Fibroblast of mammary gland (primary cell): ENCODE results near the gene SUGCT.

Experiments used
- DNase-seq: peaks from one replicate; pipeline ENCODE4 v3.0.0-alpha.2; 2010; ENCODE audit warnings: low read depth
- H3K4me3 ChIP-seq: 2 replicates; pipeline ENCODE4 v1.5.1; 2011; ENCODE audit warnings: low read depth, mild to moderate bottlenecking, low read length, moderate library complexity; ENCODE audit not compliant: control insufficient read depth
- CTCF ChIP-seq: conservative IDR thresholded peaks from 2 replicates; pipeline ENCODE4 v1.5.1; 2011; ENCODE audit warnings: low read depth, low read length, inconsistent platforms; ENCODE audit not compliant: control insufficient read depth, insufficient read depth

Gene SUGCT

DNA sequence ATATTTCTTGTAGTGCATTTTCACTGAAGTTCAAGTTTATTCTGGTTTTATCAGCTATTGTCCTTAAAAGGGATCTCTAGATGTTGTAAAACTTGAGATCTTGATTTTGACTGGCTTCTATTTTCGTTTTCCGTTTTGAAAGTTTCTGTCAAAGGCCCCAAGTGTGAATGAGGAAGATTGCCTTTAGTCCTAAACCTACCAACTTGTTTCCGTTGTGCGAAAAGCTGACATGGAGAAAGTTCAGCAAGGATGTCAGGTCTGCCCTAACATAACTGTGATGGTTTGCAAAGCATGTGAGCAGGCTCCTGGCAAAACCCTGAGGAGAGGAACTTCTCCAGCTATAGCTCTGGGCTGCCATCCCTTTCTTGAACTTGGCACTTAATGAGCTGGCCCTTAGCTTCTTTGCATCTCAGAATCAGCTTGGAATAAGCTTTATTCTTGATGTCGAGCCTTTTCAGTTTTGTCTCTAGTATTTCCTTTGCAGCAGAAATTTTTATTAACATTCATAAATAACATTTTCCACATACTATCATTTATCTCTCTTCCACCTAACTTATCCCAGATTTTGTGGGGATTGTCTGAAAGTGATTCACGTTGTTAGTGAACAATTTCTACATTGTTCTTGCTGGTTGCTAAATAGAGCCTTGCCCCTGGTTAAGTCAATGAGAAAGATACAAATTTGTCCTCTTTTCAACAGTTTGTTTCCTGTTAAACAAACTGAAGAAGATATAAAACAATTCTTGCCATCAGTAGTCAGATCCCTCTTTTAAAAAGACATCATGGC, 559.4 kb downstream of the SUGCT start:
- no peak for TF ChIP-seq CTCF
- H3K4me3 ChIP-seq = no peak overlapping the region
- DNase-seq = no peak

DNA sequence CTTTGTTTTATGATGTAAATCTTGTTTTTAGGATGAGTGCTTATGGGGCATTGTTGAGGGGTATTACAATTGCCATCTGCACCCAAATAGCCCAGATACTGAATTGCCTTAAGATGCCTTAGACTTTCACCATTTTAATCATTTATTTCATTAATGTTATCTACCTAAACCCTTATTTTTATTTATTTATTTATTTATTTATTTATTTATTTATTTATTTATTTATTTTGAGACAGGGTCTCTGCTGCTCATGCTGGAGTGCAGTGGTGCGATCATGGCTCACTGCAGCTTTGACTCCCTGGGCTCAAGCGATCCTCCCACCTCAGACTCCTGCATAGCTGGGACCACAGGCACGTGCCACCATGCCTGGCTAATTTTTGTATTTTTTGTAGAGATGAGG, 560.2 kb downstream of the SUGCT start:
- TF ChIP-seq CTCF = no peak
- DNase-seq = no peak
- no peak overlapping the region for H3K4me3 ChIP-seq

DNA sequence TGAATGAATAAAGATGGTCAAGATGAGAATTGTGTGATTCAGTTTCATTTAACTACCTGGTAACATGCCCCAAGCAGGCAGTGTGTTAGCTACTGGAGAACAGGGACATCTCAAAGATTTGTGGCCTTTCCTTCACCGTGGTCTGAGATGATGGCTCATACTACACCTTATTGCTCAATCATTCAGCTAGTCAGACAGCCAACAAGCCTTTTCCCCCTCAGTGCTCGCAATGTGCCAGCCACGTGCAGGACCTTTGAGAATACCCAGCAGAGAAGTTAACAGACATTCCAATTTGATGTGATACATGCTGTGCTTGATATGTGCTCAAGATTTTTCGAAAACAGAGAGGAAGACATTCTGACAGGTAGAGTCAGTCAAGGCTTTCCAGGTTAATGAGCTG, 562.8 kb downstream of the SUGCT start:
- TF ChIP-seq CTCF = no peak
- no peak overlapping the region for H3K4me3 ChIP-seq
- DNase-seq = peak; percentile 55

DNA sequence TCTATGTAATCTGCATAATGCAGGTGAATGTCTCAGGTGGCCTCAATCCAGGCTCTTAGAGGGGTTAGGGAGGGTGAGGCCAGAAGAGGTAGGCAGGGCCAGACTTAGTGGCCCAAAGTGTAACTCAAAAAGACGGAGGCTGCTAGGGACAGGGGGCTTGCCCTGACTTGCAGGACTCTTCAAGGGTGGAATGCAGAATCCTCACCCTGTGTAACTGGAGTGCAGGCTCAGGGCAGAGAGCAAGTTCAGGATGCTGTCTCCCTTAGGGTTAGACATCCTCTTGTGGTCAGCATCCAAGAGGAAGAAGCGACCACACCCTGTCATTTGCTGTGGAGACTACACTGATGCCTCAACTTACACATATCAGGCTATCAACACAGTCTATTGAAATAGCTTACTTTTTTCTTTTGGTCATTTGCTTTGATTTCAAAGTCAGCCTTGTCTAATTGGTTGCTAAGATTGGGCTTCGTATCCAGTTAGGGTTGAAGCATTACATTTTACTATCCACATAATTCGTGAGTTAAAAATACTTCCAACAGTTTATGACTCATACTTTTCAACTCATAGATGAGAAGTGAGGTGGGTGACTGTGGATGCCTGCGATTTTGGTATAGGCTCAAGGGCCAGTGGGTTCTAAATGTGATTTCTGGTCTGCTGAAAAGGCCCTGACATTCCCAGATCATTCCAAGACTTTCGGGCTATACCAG, 563.6 kb downstream of the SUGCT start:
- no peak overlapping the region for H3K4me3 ChIP-seq
- no peak for DNase-seq
- TF ChIP-seq CTCF = no peak

GRCh38 chr7:40698921-40699260, 564.1 kb downstream of the SUGCT start:
- H3K4me3 ChIP-seq = no peak overlapping the region
- TF ChIP-seq CTCF = no peak
- DNase-seq = no peak

DNA sequence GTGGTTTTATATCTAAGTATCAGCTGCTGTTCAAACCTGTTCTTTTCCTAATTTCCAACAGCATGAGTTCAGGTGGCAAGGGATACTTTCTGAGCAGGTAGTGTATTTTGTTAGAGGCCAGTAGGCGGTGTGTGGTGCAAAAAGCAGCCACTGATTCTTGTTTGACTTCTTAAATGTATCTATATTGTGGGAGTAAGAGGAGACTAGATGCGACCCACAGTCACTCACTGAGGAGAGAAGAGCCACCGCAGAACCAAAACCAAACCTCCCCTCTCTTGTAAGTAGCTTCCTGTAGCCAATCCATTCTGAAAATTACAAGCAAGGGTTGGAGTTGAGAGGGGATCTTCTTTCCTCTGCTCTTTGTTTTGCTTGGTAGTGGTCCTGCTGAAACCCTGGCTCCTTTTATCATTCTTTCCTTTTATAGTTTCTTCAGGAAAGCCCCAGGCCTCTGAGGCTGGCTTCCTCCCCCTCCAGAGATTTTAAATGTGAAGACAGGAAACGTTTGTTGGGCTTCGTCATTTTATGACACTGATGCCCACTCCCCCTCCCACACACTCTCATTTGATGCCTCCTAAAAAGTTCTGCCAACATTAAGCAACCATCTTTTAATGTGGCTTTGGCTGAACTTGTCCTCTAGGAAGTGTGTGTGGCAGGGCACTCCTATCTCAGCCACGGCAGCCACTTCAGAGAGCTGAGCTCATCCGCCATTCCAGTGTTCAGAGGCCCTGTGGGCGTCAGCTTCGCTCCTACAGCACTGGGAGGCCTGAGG, 566.0 kb downstream of the SUGCT start:
- peak; percentile 36 for DNase-seq
- TF ChIP-seq CTCF = peak; percentile 1
- H3K4me3 ChIP-seq = no peak overlapping the region
